ENCODE data around the gene CRTC1.

CRTC1 gene

GRCh38 chr19:18783958-18784785 lies 100.7 kb downstream of the CRTC1 start:
- in situ Hi-C loops (cut with MboI; ENCODE audit: low pct_unique_long_range_greater_than_20kb, low sequenced_read_pairs, unreplicated experiment): no loop called here
- TF ChIP-seq, protein P1, sequence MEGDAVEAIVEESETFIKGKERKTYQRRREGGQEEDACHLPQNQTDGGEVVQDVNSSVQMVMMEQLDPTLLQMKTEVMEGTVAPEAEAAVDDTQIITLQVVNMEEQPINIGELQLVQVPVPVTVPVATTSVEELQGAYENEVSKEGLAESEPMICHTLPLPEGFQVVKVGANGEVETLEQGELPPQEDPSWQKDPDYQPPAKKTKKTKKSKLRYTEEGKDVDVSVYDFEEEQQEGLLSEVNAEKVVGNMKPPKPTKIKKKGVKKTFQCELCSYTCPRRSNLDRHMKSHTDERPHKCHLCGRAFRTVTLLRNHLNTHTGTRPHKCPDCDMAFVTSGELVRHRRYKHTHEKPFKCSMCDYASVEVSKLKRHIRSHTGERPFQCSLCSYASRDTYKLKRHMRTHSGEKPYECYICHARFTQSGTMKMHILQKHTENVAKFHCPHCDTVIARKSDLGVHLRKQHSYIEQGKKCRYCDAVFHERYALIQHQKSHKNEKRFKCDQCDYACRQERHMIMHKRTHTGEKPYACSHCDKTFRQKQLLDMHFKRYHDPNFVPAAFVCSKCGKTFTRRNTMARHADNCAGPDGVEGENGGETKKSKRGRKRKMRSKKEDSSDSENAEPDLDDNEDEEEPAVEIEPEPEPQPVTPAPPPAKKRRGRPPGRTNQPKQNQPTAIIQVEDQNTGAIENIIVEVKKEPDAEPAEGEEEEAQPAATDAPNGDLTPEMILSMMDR (IDR thresholded peaks at IDR 0.05; ENCODE audit: extremely low read depth, insufficient read depth, missing control alignments): no peak
- no peak for DNase-seq (ENCODE audit: low spot score)

GRCh38 chr19:18784786-18785120 lies 101.3 kb downstream of the CRTC1 start:
- in situ Hi-C loops (cut with MboI; ENCODE audit: low pct_unique_long_range_greater_than_20kb, low sequenced_read_pairs, unreplicated experiment): no loop called here
- TF ChIP-seq, protein P1 (IDR thresholded peaks at IDR 0.05; ENCODE audit: extremely low read depth, insufficient read depth, missing control alignments): no peak

DNA sequence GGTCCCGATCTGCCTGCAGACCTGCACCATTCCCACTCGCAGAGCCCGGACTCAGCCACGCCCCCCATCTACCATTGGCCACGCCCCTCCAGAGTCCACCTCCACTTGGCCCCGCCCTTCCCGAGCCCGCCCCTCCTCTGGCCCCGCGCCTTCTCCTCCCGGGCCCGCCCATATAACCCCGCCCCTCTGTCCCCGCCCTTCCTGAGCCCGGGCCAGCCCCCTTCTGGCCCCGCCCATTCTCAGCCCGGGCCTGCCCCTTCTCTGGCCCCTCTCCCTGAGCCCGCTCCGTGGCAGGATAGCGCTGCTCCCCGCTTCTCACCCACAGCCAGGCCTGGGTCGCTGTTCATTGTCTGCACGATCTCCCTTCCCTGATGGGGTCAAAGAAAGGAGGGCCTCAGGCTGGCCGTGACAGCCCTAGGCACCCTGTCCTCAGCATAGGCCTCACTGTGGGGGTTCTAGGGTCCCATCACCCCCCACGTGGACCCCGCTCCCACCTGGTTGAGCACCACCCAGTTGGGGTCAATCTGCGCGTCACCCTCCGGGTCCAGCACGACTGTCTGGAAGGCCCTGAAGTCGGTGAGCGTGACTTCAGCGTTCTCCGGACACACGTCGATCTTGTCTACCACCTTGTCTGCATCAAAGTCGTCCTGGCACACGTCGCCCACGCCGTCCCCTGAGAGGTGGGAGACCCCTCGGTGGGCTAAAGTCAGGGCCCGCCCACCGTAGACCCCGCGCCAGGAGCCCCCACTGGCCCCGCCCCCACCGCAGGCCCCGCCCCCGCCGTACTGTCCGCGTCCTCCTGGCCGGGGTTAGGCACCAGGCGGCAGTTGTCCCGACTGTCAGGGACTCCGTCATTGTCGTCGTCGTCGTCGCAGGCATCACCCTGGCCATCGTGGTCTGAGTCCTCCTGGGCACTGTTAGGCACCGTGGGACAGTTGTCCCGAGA lies 102.0 kb downstream of the CRTC1 start:
- in situ Hi-C loops (cut with MboI; ENCODE audit: low pct_unique_long_range_greater_than_20kb, low sequenced_read_pairs, unreplicated experiment): no loop called here
- TF ChIP-seq, protein P1 (IDR thresholded peaks at IDR 0.05; ENCODE audit: extremely low read depth, insufficient read depth, missing control alignments): no peak
- peak; percentile 98 for DNase-seq (ENCODE audit: low spot score)

More at GRCh38 chr19:18784786-18785120, 101.3 kb downstream of the CRTC1 start:
- DNase-seq (ENCODE audit: low spot score): no peak

DNA sequence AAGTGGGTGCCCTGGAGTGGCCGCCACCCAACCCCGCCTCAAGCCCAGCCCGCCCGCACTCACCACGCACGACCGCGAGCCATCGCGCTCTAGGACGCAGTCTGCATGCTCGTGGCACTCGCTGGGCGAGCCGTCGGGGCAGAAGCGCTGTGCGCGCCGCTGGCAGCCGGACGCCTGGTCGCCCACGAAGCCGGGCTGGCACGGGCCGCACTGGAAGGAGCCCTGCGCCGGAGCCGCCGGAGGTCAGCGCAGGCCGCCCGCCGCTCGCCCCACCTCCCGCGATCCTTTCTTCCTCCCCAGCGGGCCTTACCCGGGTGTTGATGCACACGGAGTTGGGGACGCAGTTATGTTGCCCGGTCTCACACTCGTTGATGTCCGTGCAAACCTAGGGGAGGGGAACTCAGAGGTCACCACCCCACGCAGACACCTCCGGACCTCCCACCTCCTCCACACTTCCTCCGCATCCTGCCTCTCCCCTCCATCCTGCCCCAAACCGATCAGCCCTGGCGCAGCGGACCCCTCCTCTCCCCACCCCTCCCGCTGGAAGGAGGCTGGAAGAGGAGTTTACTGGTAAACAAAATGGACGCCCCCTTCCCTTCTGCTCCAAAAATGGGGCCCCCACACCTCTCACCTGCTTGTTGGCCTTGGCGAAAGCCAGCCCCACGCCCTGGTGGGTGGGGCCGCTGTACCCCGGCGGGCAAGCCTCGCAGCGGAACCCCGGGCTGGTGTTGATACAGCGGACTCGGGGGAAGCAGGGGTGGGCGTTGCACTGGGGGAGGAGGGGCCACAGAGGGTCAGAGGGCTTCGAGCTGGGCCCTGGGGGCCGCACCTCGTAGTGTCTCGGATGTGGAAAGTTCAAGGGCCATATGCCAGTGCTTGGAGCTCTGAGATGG lies 105.3 kb downstream of the CRTC1 start:
- no peak for DNase-seq (ENCODE audit: low spot score)
- TF ChIP-seq, protein P1 (IDR thresholded peaks at IDR 0.05; ENCODE audit: extremely low read depth, insufficient read depth, missing control alignments): no peak
- in situ Hi-C loops (cut with MboI; ENCODE audit: low pct_unique_long_range_greater_than_20kb, low sequenced_read_pairs, unreplicated experiment): no loop called here

GRCh38 chr19:18789422-18789869 lies 106.0 kb downstream of the CRTC1 start:
- DNase-seq (ENCODE audit: low spot score): no peak

More at GRCh38 chr19:18789422-18789869, 106.0 kb downstream of the CRTC1 start:
- in situ Hi-C loops (cut with MboI; ENCODE audit: low pct_unique_long_range_greater_than_20kb, low sequenced_read_pairs, unreplicated experiment): no loop called here
- TF ChIP-seq, protein P1 (IDR thresholded peaks at IDR 0.05; ENCODE audit: extremely low read depth, insufficient read depth, missing control alignments): no peak
